Inflammatory macrophage treated with lipopolysaccharide for 1 hour (primary cell): ENCODE data around the gene LY6G5C.

ENCODE experiments used
- DNase-seq, 2 donors: peaks; one replicate each; pipeline ENCODE4 v3.0.0-alpha.2; 2020 to 2022

Gene LY6G5C

DNA sequence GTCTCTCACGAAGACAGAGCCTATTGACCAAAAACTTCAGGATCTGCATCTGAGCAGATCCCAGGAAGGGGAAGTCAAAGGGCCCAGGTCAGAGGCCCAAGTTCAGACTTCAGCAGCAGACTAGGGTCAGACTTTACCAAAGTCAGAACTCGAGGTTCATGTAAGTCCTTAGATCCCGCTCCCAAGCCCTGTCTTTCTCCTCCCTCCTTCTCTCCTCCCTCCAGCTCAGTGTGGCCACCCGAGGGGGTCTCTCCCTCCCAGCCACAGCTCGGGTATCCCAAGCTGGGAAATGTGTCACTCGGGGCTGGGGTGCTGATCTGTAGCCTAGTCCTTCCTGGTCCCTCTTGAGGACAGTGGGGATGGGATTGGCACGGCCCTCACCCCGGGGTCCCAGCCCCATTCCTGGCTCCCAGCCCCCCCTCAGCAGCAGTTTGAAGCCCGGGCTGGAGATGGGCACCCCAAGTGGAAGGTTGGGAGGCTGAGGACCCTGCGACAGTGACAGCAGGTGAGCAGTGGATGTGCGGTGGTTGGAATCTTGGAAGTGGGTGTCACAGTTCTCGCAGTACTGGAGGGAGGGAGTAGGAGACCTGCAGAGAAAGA, 18.6 kb downstream of the LY6G5C start:
- no peak for DNase-seq

DNA sequence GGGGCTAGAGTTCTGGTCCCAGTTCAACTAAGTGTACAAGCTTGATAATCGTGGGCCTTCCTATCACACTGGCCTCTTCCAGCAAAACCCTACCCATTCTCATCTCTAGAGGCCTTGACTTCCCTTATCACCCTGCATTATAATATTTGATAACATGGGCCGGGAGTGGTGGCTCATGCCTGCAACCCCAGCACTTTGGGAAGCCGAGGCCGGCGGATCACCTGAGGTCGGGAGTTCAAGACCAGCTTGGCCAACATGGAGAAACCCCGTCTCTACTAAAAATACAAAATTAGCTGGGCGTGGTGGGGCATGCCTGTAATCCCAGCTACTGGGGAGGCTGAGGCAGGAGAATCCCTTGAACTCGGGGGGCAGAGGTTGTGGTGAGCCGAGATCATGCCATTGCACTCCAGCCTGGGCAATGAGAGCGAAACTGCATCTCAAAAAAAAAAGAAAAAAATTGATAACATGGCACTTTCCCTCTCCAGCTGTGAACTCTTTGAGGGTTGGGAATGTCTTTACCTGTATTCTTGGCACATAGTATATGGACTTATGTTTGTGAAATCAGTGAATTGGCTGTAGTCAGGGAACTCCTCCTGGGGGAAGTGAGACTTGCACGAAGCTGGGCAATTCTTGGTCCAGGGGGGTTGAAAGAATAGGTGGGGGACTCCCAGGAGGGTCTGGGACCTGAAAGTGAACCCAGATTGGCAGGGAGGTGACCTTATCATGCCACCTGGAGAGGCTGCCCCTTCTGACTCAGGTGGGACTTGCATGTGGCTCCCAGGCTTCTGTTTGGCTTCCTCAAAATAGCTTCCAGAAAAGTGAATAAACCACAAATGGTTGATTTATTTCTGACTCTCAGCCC, 19.4 kb downstream of the LY6G5C start:
- no peak for DNase-seq

DNA sequence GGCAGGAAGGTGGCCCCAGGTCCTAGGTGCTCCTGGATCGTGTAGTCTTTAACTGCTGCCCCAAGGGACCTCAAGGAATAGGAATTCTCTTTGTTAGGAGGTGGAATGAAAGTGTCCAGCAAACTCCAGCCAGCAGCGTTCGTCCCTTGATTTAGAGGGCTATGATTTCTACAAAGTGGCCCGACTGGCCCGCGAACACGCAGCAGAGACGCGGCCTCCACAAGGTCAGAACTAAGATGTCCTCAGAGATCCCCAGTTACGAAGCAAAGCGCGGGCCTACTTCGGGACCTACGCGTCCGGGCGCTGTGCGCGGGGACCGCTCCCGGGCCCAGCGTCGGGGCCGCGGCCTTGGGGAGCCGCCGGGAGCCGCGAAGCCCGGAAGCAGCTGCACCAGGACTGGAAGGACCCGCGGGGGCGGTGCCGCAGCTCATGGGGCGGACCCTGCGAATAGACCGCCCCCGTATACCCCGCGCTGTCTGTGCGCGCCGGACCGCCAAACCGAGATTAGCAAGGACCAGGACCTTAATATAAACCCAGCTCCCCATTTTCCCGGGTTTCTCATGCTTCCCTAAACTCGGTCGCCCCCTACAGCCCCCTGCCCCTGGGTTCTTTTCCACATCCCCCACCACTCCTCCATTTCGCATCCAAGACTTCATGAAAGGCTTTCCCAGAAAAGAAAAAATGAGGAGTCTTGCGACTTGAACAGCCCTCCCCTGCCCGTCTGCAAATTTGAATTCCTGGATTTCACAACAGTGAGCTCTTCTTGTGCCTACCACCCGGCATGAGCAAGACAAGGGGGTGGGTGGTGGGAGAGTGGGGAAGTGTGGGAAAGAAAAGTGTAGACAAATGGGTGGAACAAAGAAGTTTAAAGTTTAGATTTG, 20.2 kb downstream of the LY6G5C start, which contains the start of gene C6orf47:
TSS of gene C6orf47 (minus strand) at position 398 of the 881 bp plus-strand sequence. CDS start 831 bp downstream, outside the sequence.
- DNase-seq = peak; percentile 76 to 82

DNA sequence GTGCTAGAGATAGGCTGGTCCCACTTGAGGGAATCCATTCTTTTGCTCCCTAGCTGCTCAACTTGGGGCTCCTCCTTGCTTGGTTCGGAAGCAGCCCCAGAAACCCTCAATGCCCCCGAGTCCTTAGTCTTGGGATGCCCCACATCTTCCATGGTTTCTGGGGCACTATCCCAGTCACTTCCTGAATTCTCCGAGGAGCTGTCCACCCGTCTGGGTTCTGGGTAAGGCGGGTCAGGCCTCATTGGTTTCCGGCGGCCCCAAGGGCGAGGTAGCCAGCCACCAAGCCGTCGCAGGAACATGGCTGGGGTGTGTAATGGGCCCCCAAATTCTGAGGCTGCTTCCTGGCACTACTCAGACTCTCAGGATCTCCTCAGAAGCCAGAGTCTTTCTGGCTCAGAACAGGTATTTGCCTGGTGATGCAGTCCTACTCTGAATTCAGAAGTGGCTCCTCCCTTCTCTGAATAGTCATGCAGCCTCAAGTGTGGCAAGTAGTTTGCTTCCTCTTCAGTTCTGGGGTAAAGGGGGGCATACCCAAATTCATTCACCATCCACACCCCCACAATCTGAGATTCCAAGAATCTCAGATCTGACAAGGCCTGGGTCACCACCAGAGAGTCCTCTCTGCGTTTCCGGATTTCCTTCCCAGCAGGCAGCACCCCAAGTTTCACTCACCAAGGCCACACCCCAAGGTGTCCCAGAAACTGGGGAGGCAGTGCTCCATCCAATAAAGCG, 21.1 kb downstream of the LY6G5C start:
- DNase-seq = peak in 1 of 2 donors; percentile 54

DNA sequence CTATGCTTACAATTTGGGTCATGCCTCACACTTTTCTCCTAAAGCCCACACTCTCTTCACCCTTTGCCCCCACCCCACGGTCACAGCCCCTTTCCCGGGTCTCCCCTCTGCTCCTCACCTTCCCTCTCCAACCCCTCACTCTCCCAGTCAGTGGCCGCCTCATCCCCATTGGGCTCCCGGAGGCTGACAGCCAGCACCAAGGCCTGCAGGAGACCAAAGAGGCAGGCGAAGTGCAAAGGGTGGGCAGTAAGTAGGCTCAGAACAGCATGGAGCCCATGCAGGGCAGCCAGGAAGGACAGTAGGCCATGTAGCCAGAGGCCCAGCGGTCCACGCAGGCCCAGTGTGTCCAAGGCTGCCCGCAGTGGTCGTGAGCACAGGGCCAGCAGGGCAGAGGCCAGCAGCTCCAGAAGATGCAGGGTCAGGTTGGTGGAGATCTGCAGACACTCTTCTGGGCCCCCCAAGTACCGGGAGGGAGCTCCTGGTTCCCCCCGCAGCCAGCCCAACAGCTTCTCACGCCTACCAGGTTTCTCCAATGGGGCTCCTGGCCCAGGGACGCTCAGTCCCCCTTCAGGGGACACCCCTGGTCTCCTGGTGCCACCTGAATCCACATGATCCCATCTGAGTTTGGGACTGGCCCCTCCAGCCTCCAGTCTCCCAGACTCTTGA, 21.8 kb downstream of the LY6G5C start:
- no peak for DNase-seq

DNA sequence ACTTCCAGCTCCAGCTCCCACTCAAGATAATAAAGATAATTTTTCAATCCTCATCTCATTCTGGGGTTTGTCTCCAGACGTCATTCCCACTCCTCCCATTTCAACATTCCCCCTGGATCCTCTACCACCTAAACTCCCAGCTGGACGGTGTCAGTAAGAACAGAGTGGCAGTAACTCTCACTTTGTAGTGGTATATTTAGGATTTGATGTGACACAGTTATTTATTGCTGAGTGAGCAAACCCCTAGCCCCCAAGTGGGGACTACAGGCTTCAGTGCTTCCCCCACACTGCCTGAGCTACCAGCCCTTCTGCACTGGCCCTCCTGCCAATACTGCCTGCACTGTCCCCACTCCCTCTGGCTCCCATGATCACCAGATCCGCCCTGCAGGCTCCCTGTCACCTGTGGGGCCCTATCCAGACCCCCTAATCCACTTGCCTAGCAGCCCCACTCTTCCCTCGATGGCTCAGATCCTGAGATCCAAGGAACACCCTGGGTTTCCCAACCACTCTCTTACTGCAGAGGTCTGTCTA, 22.6 kb downstream of the LY6G5C start:
- DNase-seq = no peak

DNA sequence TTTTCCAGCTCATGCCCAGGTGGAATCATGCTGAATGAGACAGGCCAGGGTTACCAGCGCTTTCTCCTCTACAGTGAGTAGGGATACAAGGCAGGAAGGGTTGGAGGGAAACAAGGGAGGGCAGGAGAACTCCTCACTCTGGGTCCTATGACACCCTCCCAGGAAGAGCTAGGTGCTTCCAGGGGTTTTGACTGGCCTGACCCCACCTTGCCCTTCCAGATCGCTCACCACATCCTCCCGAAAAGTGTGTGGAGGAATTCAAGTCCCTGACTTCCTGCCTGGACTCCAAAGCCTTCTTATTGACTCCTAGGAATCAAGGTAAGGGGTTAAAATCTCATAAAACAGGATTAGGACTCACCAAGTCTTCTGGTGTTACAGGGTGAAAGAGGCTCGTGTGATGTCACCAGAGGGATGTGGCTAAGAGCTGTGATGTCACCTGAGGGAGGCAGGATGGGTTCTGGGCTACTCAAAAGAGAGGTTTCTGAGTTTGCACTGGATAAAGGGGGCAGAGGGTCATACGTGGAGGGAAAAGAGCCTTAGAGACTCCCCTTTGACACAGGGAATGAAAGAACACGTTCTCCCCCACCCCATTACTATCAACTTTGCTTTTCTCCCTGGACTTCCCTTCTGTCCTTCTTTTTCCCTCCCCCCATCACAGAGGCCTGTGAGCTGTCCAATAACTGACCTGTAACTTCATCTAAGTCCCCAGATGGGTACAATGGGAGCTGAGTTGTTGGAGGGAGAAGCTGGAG, 23.3 kb downstream of the LY6G5C start:
- DNase-seq = no peak

DNA sequence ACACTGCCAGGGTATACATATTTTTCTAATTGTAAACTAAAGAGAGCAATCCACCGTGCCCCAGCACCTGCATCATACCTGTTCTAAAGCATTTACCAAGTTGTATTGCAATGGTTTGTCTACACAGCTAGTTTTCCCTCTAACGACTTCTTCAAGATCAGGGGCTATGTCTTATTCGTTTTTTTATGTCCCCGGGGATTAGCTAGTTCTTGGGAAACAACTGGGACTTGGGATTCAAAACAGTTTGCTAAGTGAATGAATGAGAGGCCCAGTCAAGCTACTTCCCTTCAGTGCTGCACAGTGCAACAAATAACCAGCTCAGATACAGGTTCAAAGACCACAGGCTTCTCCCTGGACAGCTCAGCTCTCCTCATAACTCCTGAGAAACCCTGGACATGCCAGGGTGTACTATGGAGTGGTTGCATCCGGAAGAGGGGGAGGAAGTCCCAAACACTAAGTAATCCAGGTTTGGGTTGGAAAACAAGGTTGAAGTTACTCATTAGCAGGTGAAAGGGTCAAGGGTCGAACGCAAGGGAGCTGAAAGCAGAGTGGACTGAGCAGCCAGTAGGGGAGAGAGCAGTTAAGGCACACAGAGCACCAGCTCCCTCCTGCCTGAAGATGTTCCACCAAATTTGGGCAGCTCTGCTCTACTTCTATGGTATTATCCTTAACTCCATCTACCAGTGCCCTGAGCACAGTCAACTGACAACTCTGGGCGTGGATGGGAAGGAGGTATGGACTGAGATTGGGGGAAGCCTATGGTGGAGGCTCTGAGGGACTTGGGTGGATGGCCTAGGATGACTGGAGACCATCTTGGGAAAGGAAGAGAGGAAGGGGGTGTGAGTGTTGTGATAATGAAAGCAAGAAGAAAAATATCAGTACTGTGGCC, 25.3 kb downstream of the LY6G5C start, which contains the start of gene APOM:
TSS of gene APOM (plus strand) at position 546 of the 889 bp plus-strand sequence. CDS start at position 619, 73 bp downstream.
- DNase-seq = no peak

DNA sequence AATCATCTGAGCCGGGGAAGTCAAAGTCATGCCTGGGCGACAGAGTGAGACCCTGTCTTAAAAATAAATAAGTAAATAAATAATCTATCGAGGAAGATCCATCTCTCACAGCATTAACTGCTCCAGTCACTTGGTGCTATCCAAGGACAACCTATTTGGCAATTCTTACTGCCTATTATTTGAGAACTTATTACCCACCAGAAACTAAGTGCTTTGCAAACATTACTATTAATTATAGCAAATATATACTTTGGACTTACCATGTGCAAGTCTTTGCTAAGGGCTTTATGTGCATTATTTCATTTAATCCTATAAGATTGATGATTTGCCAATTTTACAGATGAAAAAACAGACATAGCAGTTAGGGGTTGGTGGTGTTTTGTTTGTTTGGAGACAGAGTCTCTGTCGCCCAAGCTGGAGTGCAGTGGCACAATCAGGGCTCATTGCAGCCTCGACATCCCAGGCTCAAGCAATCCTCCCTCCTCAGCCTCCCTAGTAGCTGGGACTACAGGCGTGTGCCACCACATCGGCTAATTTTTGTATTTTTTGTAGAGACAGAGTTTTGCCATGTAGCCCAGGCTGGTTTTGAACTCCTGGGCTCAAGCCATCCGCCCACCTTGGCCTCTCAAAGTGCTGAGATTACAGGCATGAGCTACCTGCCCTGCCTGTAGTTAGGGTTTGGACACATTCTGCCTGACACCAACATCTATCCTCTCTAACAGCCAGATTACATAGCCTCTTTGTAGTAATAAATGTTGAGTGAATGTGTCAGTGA, 26.1 kb downstream of the LY6G5C start:
- no peak for DNase-seq

DNA sequence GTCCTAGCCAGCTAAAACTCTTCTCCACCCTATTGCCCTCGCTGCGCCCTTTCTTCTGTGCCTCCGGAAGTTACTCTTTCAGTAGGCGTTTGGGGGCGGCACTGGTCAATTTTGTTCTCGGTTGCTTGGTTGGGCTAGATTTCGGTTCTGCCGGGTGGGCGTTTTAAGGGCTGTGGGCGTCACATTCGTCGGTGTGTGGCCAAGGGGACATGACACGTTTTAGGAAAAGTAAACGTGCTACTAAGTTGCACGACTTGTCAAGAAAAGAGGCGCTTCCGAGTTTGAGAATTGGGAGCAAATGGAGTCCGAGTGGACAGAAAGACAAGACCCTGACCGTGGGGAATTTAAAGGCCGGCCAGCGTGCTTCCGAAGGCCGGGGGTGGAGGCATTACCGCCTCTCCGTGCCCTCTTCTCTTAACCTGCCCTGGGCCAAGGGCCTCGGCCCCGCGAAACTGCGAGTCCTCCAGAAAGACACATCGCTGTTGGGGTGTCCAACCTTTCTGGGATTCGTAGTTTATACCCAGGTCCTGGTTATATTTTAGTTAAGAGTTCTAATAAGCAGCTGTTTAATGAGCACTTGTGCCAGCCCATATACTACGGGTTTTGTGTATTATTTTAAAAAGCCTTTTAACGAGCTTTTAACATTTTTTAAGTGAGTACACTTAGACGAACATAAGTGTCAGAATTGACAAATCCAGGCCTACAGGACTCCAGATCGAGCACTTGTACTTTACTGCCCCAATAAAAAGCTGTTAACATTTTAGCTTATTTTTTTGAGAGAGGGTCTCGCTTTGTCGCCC, 27.7 kb downstream of the LY6G5C start:
- peak in 1 of 2 donors; percentile 86 for DNase-seq

DNA sequence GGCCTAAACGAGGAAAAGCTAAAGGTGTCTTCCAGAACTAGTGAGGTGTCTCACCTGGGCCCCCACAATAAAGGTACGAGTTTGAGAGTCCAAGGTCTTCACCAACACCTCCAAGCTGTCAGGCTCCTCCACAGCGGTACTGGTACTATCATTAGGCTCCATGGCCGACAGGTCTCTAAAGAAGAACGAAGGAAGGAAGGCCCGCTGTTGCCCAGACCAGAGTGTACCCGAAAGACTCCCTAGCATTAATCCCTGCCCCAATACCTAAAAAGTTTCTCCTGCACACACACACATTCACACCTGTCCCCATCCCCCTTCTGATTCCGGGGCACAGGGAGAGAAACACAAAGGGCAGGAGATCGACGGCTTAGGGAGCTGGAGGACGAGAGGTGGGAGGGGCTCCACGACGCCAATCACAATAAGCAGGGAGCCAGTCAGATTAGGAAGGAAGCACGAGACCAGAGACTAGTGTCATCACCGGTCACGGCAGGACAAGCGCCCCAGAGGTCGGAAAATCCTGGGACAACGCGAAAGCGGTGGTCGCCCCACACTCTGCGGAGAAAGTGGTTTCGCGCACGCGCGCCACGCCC, 29.2 kb downstream of the LY6G5C start:
- peak; percentile 85 to 91 for DNase-seq

DNA sequence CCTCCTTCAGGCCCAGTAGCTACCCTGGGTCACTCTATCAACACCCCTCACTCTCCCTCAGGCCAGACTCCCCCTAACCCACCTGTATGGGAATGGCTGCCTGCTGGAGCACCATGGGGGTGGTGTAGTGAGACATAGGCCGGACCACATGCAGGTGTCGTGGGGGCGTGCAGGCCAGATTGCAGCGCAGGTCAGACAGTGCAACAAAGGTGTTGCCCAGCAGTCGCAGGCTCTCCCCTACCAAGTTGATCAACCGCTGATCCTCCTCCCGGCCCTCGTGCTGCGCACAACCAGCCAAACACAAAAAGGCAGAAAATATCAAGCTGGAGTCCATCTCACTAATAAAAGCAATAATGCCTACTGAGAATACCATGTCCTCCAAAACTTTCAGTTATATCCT, 35.5 kb downstream of the LY6G5C start:
- DNase-seq = no peak

DNA sequence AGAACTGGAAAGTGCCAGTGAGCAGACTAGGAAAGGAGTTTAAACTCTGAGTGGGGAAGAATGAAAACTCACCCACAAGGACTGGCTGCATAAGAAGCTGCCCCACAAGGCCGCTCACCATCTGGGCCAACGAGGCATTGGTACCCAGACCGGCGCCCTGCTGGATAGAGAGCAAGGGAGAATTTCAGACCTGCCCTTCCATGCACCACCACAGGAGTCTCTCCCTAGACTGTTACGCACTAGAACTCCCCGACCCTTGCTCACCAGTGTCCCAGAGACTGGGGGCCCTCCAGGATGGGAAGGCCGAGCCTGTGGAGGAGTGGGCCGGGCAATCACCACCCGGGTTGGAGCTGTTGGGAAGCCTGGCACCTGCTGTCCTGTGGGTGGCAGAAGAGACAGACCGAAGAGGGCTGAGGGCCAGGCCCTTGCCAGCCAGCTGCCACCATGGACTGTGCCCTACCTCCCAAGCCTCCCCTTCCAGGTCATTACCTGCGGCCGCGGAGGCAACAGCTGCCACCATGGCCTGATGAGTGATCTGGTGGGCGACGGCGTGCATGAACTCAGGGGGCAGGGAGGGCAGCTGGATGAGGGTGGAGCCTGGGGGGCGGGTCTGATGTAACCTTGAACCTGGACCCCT, 36.9 kb downstream of the LY6G5C start:
- no peak for DNase-seq

DNA sequence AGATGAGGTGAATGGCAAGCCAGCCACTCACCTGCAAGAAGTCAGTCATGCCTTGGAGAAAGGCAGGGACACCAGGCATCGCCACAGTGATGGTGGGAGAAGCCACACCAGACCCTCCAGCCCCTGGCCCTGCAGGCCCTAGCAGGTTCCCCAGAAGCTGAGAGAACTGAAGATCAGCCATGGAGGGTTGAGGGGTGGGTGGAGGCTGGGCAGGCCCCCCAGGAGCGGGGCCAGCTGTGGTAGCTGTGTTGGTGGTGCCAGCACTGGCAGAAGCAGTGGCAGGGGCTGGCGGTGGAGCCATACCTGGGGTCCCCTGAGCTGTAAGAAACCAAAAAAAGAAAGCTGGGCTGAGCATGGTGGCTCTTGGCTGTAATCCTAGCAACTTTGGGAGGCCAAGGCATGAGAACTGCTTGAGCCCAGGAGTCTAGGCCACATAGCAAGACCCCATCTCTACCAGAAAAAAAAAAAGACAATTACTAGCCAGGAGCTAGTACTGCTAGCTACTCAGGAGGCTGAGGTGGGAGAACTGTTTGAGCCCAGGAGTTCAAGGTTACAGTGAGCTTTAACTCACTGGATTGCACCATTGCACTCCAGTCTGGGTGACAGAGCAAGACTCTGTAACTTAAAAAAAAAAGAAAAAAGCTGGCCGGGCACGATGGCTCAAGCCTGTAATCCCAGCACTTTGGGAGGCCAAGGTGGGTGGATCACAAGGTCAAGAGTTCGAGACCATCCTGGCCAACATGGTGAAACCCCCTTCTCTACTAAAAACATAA, 37.9 kb downstream of the LY6G5C start:
- no peak for DNase-seq

DNA sequence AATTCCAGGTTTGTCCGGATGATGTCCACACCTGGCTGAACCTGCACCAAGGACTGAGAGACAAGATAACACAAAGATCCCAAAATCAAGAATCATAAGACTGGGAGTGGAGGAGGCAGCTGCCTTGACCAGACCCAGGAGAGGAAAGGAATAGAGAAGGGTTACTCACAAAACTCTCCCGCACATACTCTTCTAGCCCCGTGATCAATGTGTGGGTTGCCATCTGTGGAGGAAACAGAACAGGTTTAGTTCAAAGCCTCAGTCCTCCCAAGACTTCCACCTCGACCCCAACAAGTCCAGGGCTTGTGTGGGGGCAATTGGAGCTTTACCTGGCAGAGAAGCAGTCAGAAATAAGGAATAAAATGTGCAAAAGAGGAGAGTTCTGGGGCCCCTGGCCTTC, 39.5 kb downstream of the LY6G5C start:
- no peak for DNase-seq

DNA sequence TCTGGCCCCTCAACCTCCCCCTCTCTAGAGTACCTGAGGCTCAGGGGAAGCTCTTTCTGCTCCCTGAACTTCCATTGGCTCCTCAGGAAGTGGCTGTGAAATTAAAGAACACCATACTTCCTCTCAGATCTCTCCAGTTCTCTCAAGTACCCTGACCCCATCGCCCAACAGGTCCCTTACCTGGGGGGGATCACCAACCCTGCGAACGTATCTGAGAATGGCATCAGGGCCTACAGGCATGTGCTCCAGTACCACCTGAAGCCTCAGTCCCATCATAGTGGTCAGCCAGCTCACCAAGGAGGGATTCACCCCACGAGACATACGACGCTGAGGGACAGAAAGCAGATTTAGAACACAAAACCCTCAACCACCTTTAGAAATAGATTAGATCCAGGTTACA, 40.3 kb downstream of the LY6G5C start:
- DNase-seq = no peak
